GM18526 (cell line): Measurements from ENCODE around the gene CCNL1.

ENCODE experiments used
- POLR2A ChIP-seq: IDR thresholded peaks from 3 replicates; pipeline ENCODE4 v1.6.1; 2011; ENCODE audit not compliant: insufficient read length; ENCODE audit errors: extremely low read depth

The CCNL1 gene

GRCh38 chr3:157119369-157119951 lies 40.5 kb downstream of the CCNL1 start:
- TF ChIP-seq POLR2A: no peak

GRCh38 chr3:157117875-157118654 lies 41.9 kb downstream of the CCNL1 start:
- TF ChIP-seq POLR2A: no peak

- TF ChIP-seq POLR2A: no peak
Measured at GRCh38 chr3:157117206-157117605, 42.7 kb downstream of the CCNL1 start.

- TF ChIP-seq POLR2A: no peak
Measured at GRCh38 chr3:157116017-157116416, 43.9 kb downstream of the CCNL1 start.

- TF ChIP-seq POLR2A: no peak
Measured at GRCh38 chr3:157115069-157116006, 44.6 kb downstream of the CCNL1 start.

GRCh38 chr3:157113832-157114505 lies 46.0 kb downstream of the CCNL1 start:
- no peak for TF ChIP-seq POLR2A

- no peak for TF ChIP-seq POLR2A
Measured at GRCh38 chr3:157112536-157112935, 47.4 kb downstream of the CCNL1 start.

- no peak for TF ChIP-seq POLR2A
Measured at GRCh38 chr3:157111518-157111917, 48.4 kb downstream of the CCNL1 start.

- TF ChIP-seq POLR2A: no peak
Measured at GRCh38 chr3:157110761-157111278, 49.1 kb downstream of the CCNL1 start.

- no peak for TF ChIP-seq POLR2A
Measured at GRCh38 chr3:157109267-157110141, 50.4 kb downstream of the CCNL1 start.

- no peak for TF ChIP-seq POLR2A
Measured at GRCh38 chr3:157107644-157108133, 52.3 kb downstream of the CCNL1 start.

- TF ChIP-seq POLR2A: no peak
Measured at GRCh38 chr3:157107037-157107436, 52.9 kb downstream of the CCNL1 start.

GRCh38 chr3:157104928-157105652 lies 54.9 kb downstream of the CCNL1 start:
- TF ChIP-seq POLR2A: no peak
